NCI-H510A treated with DMSO at 0.1 percent for 48 hours (cell line): ENCODE results near the gene PHTF2.

ENCODE experiments used
- DNase-seq: peaks from one replicate; lab custom pipeline; 2025; lab: John Stamatoyannopoulos, UW

PHTF2 gene

DNA sequence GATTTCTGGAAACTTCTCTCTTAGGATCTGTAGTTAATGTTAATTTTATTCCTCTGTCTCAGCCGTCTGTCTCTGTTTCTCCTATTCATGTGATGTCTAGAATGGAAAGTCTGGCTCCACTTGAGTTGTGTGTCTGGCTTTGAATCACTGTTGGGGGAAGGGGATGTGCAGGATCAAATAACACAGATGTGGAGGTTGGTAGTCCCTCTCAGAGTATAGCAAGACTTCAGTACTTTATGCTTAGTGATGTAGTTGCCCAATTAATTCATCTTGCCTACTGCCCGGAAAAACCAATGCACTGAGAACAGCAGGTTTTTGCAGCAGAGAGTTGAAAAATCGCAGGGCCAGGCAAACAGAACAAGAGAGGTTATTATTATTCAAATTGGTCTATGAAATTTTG, 79.2 kb downstream of the PHTF2 start:
- DNase-seq = no peak

DNA sequence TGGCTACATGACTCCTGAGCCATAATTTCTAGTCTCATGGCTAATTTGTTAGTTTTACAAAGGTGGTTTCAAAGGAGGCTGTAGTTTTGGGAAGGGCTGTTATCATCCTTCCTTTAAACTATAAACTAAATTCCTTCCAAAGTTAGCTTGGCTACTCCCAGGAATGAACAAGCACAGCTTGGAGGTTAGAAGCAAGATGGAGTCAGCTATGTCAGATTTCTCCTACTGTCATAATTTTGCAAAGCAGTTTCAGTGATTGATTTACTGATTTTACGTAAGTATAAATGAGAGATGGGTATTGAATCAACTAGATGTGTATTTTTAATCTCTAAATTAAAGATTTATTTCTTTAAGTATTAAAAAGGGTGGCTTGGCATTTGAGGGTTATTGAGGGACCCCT, 79.9 kb downstream of the PHTF2 start:
- no peak for DNase-seq

DNA sequence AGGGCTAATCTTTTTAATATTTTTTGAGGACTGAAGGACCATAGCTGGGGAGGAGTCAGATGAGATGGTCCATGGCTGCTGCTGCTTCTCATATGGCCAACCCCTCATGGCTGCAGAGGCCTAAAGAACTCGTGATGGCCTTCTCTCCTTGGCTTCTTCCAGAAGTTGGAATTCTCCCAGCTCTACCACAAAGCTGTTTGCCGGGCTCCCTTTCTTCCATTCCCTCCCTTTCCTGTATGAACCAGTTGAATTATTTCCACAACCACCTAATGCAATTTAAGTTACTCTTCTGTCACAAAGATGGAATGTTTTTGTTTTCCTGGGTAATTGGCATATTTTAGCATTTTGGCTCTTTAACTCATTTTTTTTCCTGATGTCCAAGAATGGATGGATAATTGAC, 80.7 kb downstream of the PHTF2 start:
- DNase-seq = no peak

DNA sequence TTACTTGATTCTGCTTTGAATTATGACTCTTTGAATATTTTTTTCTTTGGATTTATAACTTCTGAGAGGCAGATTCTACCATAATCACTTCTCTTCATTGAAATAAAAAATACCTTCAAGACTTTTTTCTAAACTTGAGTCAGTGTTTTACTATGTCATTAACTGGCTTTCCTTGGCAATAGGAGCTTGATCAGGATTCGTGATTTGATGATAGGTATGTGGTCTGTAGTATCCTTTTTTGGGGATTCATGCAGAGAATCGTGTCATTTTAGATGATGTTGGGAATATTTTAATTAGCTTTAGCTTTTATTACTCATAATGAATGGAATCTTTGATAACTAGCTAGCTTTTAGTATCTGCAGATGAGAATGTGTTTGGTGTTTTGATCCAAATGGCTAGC, 83.3 kb downstream of the PHTF2 start:
- no peak for DNase-seq

DNA sequence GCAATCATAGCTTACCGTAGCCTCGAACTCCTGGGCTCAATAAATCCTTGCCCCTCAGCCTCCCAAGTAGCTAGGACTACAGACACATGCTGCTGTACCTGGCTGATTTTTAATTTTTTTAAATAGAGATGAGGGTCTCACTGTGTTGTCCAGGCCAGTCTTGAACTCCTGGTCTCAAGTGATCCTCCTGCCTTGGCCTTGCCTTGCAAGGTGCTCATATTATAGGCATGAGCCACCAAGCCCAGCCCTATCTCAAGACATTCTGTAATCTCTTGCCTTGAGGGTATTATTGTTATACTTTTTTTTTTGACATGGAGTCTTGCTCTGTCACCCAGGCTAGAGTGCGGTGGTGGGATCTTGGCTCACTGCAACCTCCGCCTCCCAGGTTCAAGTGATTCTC, 86.6 kb downstream of the PHTF2 start:
- no peak for DNase-seq

DNA sequence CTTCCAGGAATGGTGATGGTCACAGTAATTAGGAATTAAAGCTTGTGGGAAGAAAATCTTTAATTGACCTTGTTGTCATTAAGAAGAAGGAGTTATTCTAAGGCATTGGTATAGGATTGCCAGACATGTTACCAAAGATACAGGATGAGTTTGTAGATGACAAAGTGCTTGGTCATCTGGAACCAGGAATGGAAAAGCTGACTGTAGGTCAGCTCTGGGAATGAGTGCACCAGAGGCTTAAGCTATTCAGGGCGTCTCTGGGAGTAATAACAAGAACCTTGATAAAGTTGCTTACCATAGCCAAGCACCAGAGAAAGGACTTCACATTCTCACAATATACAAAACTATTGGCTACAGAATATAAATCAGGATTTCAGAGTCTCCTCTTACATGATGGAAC, 89.0 kb downstream of the PHTF2 start:
- DNase-seq = no peak

DNA sequence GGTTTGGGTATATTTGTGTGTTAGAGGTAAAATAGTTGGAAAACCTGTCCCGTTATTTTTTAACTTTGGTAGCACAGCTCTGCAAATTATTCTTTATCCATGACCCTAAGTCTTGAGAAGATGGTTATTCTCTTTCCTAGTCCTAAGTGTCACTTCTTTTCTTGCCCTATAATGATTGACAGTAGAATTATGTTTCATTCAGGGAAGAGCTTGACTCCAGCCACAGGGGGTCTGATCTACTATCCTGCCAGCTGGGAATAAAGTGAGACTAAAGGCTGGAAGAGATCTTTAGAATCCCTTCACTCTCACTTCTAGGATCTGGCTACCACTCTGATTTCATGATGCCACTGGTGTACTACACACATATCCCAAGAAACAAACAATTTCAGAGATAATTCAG, 90.4 kb downstream of the PHTF2 start:
- no peak for DNase-seq

DNA sequence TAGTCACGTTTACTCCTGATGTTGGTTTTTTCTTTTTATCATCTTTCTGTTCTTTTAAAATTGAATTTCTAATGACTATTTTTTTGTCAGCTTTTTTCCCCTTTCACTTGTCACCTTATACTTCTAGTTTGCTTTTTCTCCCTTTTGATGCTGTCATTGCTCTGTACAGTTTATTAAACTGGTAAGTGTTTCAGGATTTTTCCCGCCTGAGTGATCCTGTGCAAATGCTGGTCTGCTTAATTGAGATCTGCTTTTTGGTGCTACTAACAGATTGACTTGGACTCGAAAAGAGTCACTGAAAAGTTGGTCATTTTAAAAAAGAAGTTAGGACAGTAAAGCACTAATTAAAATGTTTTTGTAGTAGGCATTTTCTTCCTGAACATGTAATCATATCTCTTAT, 95.2 kb downstream of the PHTF2 start:
- no peak for DNase-seq

DNA sequence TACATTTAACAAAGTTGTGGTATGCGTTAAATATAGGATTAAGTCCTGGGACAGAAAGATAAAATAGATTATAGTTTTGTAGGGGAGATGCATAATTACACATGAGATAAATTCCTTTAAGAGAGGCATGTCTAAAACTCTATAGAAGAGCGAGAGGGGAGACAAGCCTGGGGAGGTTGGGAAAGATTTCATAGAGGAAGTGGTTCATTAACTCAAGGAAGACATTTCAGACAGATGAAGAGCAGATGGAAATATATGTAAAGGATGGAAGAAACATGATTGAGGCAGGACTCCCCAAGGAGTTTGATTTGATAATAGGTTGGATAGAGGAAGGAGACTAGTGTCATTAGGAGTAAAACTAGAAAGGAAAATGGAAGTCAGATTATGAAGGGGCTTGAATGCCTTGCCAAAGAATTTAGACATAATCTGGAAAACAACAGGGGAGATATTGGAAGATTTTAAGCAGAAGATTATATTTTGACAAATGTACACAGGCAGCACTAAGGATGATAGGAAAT, 96.1 kb downstream of the PHTF2 start:
- no peak for DNase-seq

DNA sequence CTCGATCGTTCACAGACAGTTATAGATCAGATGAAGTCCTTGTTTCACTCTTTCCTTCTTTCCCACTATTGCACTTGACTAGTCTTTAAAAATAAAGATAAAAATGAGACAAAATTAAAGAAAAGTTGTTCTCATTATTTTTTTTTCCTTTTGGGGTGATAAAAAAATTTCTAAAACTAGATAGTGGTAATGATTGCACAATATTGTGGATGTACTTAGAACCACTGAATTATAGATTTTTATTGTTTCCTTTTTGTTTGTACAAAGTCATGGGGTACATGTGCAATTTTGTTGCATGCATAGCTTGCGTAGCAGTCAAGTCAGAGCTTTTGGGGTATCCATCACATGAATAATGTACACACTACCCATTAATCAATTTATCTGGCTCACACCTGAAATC, 97.3 kb downstream of the PHTF2 start:
- no peak for DNase-seq

DNA sequence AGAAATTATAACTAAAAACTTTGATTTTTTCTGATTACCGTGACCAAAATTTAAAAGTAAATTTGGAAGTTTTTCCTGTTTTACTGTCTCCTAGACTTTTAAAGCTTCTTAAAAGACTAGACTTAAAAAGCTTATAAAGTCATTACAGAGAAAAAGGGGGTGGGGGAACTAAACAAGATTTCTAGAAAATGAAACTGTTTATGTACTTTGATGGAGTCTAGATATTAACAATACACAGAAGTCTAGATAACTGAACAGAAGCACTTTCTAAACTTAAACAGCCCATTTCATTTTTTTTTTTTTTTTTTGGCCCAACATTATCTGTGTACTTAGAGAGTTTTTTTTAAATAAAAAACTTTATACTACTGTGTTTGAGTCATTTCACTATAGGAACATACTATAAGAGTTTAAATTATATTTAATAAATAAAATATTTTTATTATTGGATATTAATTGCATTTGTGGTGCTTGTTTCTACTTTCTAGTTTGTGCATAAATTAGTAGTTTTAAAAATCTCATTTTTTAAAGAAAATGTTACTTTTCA, 98.5 kb downstream of the PHTF2 start:
- DNase-seq = no peak

DNA sequence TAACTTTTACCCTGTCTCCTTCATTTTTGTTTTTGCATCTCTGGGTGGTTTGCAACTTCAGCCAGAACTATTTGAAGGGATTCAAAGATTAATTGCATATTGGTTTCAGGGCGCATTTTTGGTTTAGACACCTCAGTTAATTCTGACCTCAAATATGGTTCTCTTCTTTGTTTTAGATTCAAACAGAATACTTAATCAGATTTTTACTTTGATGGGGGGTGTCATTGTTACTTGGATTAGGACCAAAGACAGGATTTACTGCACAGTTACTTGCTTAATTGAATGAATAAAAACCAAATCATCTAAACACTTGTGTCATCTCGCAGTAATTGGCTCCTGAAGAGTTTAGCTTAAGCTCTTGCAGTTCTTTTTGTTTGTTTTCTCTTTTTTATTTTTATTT, 100.9 kb downstream of the PHTF2 start:
- no peak for DNase-seq

DNA sequence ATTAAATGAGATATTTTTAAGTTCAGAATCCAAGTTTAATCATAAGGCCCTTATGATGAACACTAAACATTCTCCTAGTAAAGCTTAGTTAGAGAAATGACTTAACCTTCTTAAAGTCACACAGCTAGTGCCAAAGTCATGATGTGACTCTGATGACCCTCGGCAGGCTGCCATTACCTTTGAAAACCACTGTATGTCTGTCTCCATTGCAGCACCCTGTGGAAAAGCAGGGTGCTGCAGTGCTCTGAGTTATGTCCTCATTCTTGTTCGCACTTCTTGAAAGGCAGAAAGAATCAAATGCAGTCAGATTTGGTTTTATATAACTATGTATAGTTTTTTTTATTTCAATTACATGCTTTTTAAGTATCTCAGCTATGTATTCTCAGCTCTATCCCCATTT, 105.0 kb downstream of the PHTF2 start:
- no peak for DNase-seq

DNA sequence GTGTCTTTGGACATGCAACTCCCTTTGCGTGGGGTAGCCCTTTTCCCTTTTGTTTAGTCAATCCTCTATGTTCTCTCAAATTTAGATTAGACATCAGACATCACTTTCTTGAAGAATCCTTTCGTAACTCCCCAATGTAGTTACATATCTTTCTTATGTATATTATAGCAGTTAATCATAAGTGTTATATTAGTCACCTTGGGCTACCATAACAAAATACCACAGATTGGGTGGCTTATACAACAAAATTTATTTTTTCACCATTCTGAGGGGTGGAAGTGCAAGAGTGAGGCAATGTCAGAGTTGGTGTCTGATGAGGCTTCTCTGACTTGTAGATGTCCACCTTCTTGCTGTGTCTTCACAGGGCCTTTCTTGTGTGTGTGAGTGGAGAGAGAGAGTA, 105.7 kb downstream of the PHTF2 start:
- no peak for DNase-seq

DNA sequence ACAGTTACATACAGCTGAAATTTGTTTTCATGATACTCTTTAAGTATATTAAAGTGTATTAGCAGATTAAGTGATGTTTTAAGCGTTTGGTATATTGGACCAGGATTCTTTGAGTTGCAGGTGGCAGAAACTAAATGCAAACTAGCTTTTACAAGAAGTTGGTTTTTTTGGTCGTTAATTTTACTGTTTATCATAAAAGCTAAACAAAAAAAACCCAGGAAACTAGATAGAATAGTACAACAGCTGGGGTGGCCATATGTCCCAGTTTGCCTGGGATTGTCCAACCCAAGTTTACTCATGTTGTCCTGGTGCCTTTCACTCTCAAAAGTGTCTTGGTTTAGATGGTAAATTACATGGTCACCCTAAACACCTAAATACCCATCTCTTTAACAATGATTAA, 108.7 kb downstream of the PHTF2 start:
- DNase-seq = no peak

DNA sequence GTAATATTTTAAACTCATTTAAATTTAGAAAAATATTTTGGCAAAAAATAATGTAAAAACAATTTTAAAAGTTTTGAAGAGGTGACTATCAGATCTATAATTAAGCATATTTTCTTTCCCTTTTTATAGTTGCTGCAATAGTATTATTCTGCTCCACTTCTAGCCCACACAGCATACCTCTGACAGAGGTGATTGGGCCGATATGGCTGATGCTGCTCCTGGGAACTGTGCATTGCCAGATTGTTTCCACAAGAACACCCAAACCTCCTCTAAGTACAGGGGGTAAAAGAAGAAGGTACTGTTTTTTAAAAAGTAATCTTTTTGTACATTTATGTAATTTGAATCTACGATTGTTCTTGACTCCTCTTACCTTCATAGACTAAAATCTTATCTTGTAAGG, 110.1 kb downstream of the PHTF2 start:
- no peak for DNase-seq

DNA sequence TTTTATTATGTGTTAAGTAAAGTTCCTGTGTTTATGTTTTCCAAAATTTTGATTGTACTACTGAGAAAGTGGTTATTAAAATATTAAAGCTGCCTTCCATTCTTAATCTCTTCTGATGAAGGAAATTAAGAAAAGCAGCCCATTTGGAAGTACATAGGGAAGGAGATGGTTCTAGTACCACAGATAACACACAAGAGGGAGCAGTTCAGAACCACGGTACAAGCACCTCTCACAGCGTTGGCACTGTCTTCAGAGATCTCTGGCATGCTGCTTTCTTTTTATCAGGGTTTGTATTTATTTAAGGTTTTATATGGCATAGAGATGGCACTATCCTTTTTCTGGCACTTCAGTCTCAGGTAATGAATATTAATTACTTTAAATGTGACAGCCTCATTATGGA, 111.6 kb downstream of the PHTF2 start:
- DNase-seq = no peak

DNA sequence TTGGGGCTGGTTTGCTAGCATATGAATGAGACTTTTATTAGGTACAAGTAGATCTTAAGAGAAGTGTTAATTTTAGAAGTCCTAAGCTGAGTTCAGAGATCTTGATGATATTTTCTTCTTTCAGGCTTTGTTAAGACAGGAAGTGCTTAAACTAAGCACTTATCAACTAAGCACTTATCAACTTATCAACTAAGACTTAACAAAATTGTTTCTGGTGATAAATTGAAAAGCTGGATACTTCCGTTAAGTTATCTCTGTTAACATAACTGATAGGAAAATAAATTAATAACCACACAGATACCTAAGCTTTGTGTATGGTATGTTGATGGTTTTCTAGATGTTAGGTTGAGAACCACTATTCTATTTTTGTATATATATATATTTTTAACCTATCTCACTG, 113.7 kb downstream of the PHTF2 start:
- no peak for DNase-seq

DNA sequence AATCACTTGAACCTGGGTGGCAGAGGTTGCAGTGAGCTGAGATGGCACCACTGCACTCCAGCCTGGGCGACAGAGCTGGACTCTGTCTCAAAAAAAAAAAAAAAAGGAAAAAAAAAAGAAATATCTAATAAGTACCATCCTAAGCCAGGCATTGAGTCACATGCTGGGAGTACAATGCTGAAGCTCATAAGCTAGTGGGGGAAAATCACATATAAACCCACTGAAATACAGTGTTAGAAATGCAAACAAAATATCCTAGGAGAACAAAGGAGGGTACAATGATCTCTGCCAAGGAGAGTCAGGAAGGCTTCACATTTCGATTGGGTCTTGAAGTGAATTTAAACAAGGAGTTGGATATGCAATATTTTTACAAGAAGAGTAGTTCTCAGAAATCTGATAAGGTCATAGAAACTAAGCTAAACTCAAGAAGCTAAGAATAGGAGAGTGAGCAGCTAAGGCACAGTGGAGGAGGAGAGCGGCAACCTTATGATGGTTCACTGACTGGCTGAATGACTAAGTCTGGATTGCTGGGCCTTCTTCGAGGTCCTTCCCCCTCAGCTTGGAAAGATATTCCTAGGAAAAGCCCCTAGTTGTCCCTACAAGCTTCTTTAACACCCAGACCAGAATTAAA, 115.5 kb downstream of the PHTF2 start:
- no peak for DNase-seq

DNA sequence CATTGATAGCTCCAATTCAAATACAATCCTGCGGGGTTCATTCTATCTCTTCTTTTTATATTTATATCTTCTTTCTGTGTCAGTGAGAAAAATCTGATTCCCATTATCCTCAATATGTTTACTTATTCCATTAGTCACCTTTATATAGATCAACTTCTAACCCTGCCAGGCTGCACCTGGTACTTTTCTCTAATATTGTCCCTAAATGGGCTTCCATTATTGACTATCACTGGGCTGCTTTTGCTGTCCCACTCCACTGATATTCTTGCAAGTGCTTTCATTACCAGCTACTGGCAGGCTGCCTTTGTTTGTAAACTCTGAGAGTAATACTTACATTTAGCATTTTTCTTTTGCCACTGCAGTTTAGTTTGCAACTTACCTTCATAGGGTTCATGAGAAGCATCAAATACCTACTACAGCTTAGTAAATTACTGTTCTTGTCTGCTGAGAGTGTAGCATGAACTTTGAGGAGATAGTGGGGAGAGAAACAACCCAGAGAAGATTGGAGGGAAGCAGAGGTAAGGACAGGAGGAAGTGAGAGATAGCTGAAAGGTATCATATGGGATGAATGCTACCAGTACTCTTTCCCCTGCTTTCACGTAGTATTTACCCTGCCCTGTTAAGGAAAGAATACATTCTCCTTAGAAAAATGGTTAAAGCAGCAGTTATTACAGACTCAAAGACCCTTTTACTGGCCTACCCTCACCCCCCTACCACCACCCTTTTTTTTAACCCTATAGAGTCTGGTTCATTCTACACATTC, 119.1 kb downstream of the PHTF2 start:
- no peak for DNase-seq

DNA sequence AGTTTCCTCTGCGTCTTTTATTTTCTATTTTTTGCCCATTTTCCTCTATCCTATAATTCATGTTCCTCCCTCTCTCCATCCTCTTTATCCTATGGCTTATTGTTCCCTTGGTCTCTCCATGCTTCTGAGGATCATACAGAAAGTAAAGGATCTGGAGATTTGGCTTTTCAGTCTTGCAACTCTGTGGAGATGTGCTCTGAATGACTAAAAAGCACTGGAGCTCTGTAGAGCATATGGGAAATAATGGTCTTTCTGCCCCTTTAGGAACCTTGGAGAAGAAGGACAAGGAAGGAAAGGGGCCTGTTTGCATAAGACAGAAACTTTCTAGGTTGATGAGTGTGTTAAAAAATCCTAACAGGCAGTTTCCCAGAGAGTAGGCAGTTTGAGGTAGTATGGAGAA, 120.1 kb downstream of the PHTF2 start:
- no peak for DNase-seq

DNA sequence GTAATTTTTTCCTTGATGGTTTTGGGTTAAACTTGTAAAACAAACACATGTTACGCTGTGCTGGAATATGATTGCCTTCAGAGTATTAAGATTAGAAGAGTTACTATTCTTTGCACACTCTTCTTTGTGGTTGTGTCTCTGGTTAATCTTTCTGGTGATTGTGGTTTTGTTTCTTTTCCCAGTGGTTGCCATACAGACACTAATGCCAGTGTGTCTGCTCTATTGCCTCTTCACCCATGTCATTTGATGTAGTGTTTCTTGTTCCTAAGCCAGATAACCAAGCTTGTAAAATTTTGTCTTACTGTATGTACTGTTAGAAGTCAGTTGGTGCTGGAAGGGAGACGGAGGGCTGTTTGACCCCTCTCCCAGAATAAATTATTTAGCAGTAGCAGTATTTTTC, 124.8 kb downstream of the PHTF2 start:
- DNase-seq = no peak

DNA sequence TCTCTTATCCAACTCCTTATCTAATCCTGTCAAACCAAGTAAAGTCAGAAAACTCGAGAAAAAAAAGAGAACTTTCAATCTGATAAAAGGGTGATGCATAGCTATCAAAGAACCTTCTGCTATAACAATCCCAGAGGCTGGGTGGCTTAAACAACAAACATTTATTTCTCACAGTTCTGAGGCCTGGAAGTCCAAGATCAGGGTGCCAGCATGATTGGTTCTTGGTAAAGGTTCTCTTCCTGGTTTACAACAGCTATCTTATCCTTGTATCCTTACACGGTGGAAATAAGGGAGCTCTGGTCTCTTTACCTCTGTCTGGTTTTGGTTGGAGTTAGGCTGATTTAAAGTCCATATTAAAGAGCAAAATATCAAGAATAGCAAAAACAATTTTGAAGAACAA, 131.9 kb downstream of the PHTF2 start:
- no peak for DNase-seq

DNA sequence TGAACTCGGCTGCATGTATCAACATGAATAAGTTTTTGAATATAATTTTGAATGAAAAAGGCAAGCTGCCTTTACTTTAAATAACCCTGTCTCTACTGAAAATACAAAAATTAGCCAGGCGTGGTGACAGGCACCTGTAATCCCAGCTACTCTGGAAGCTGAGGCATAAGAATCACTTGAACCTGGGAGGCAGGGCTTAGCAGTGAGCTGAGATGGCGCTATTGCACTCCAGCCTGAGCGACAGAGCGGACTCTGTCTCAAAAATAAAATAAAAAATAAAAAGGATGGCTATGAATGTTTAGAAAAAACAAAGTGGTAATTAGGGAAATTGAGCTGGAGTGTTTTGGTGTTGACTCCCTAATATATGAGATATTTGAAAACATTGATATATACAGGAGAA, 133.3 kb downstream of the PHTF2 start:
- DNase-seq = no peak
